MG63 (cell line): Measurements from ENCODE around the gene SPOP. TPM values are rescaled to one million over a fixed set of nuclear protein-coding genes. Genes with fewer than 3 reads are reported as not detected.
A peak's percentile ranks its signal among the peaks of the same experiment; 100 is the strongest.
"Not testable (repeated sequence)": the region's sequence is repeated elsewhere in the genome, so short reads cannot be mapped to it uniquely, and the experiment has no call there.

Source experiments
- DNase-seq: peaks from one replicate; pipeline ENCODE4 v3.0.0-alpha.2; 2020
- H3K27me3 ChIP-seq: fragments of 250-450 bp; sonication (Bioruptor Pico); 2 replicates; pipeline ENCODE4 v1.5.1; 2020; ENCODE audit warnings: mild to moderate bottlenecking, moderate library complexity
- H3K36me3 ChIP-seq: fragments of 250-450 bp; sonication (Bioruptor Pico); 2 replicates; pipeline ENCODE4 v1.5.1; 2020; ENCODE audit warnings: mild to moderate bottlenecking, moderate library complexity
- H3K4me3 ChIP-seq: fragments of 250-450 bp; sonication (Bioruptor Pico); 2 replicates; pipeline ENCODE4 v1.5.1; 2020; ENCODE audit warnings: mild to moderate bottlenecking, moderate library complexity
- H3K9me3 ChIP-seq: fragments of 250-450 bp; sonication (Bioruptor Pico); 2 replicates; pipeline ENCODE4 v1.5.1; 2020; ENCODE audit warnings: mild to moderate bottlenecking, moderate library complexity
- total RNA-seq: library from RNA; depleted of rRNA; stranded (reverse); fragments of >200 nt; shearing (Covaris generic); gene quantifications from 2 replicates; pipeline ENCODE4 v1.2.3, GENCODE V29; 2014; ENCODE audit warnings: low replicate concordance; rRNA removed

Gene SPOP
- total RNA-seq: 84.1 and 126 TPM in 2 replicates

- H3K9me3 ChIP-seq: peaks cover 4% of the 10 kb centered on the region
- DNase-seq: peak; percentile 99
- peak within 1 kb of the TSS; percentile 82 for H3K4me3 ChIP-seq
- H3K36me3 ChIP-seq: peaks cover 23% of the 10 kb centered on the region
- no peaks in the 10 kb centered on the region for H3K27me3 ChIP-seq
Measured at GRCh38 chr17:49677933-49678847, at the start of gene SPOP. Gene SPOP, minus strand, starts transcription at chr17:49678097. Its CDS starts 55,287 bp downstream, at chr17:49622810.

GRCh38 chr17:49727380-49727779 lies 49.5 kb upstream of the SPOP start:
- Histone ChIP-seq H3K4me3 (no peak overlapping the region), H3K36me3 (no peaks in the 10 kb centered on the region), H3K9me3 (no peaks in the 10 kb centered on the region), H3K27me3 (no peaks in the 10 kb centered on the region)
- DNase-seq: no peak

GRCh38 chr17:49725452-49726130 lies 47.7 kb upstream of the SPOP start:
- no peak for DNase-seq
- no peaks in the 10 kb centered on the region for H3K27me3 ChIP-seq
- no peaks in the 10 kb centered on the region for H3K9me3 ChIP-seq
- no peaks in the 10 kb centered on the region for H3K36me3 ChIP-seq
- no peak overlapping the region for H3K4me3 ChIP-seq

GRCh38 chr17:49724552-49724951 lies 46.7 kb upstream of the SPOP start:
- not testable (repeated sequence) for DNase-seq, H3K9me3 ChIP-seq, H3K27me3 ChIP-seq, H3K4me3 ChIP-seq, H3K36me3 ChIP-seq

- Histone ChIP-seq H3K9me3 (no peaks in the 10 kb centered on the region), H3K4me3 (no peak overlapping the region), H3K36me3 (no peaks in the 10 kb centered on the region), H3K27me3 (no peaks in the 10 kb centered on the region)
- no peak for DNase-seq
Measured at GRCh38 chr17:49723423-49723822, 45.5 kb upstream of the SPOP start.

- DNase-seq: no peak
- Histone ChIP-seq H3K36me3 (no peaks in the 10 kb centered on the region), H3K4me3 (no peak overlapping the region), H3K9me3 (no peaks in the 10 kb centered on the region), H3K27me3 (no peaks in the 10 kb centered on the region)
Measured at GRCh38 chr17:49722066-49722465, 44.2 kb upstream of the SPOP start.

- Histone ChIP-seq H3K4me3 (no peak overlapping the region), H3K9me3 (no peaks in the 10 kb centered on the region), H3K36me3 (no peaks in the 10 kb centered on the region), H3K27me3 (no peaks in the 10 kb centered on the region)
- no peak for DNase-seq
Measured at GRCh38 chr17:49717371-49717861, 39.5 kb upstream of the SPOP start.

GRCh38 chr17:49716668-49717364 lies 38.9 kb upstream of the SPOP start:
- H3K27me3 ChIP-seq: no peaks in the 10 kb centered on the region

GRCh38 chr17:49715717-49716279 lies 37.9 kb upstream of the SPOP start:
- no peak for DNase-seq
- H3K9me3 ChIP-seq: no peaks in the 10 kb centered on the region
- no peaks in the 10 kb centered on the region for H3K27me3 ChIP-seq
- H3K4me3 ChIP-seq: no peak overlapping the region
- H3K36me3 ChIP-seq: no peaks in the 10 kb centered on the region

More at GRCh38 chr17:49716668-49717364, 38.9 kb upstream of the SPOP start:
- H3K4me3 ChIP-seq: no peak overlapping the region
- no peak for DNase-seq
- no peaks in the 10 kb centered on the region for H3K9me3 ChIP-seq
- H3K36me3 ChIP-seq: no peaks in the 10 kb centered on the region

- no peak overlapping the region for H3K4me3 ChIP-seq
- H3K27me3 ChIP-seq: no peaks in the 10 kb centered on the region
- no peak for DNase-seq
- H3K9me3 ChIP-seq: no peaks in the 10 kb centered on the region
- no peaks in the 10 kb centered on the region for H3K36me3 ChIP-seq
Measured at GRCh38 chr17:49715216-49715615, 37.3 kb upstream of the SPOP start.

- peak; percentile 58 for DNase-seq
- H3K9me3 ChIP-seq: no peaks in the 10 kb centered on the region
- peaks cover 20% of the 10 kb centered on the region for H3K36me3 ChIP-seq
- H3K27me3 ChIP-seq: no peaks in the 10 kb centered on the region; the same call in 1 of the 2 replicates
- H3K4me3 ChIP-seq: peak overlapping the region; percentile 85
Measured at GRCh38 chr17:49708515-49709183, 30.8 kb upstream of the SPOP start.

GRCh38 chr17:49707608-49708514 lies 30.0 kb upstream of the SPOP start, which contains the start of gene SLC35B1:
Gene SLC35B1, minus strand, starts transcription at chr17:49707964. Its CDS starts 131 bp downstream, at chr17:49707833.
- H3K4me3 ChIP-seq: peak within 1 kb of the TSS; percentile 85
- H3K36me3 ChIP-seq: peaks cover 28% of the 10 kb centered on the region
- H3K27me3 ChIP-seq: no peaks in the 10 kb centered on the region; the same call in 1 of the 2 replicates
- no peaks in the 10 kb centered on the region for H3K9me3 ChIP-seq
- peak; percentile 100 for DNase-seq

GRCh38 chr17:49707246-49707607 lies 29.3 kb upstream of the SPOP start:
- H3K4me3 ChIP-seq: peak overlapping the region; percentile 85
- H3K9me3 ChIP-seq: no peaks in the 10 kb centered on the region
- peak; percentile 7 for DNase-seq
- H3K27me3 ChIP-seq: no peaks in the 10 kb centered on the region; the same call in 1 of the 2 replicates
- peaks cover 34% of the 10 kb centered on the region for H3K36me3 ChIP-seq

- no peaks in the 10 kb centered on the region; the same call in 1 of the 2 replicates for H3K27me3 ChIP-seq
- no peak overlapping the region for H3K4me3 ChIP-seq
- H3K36me3 ChIP-seq: peaks cover 52% of the 10 kb centered on the region
- no peak for DNase-seq
- H3K9me3 ChIP-seq: no peaks in the 10 kb centered on the region
Measured at GRCh38 chr17:49705254-49705653, 27.4 kb upstream of the SPOP start.
